HG03521 (cell line): ENCODE measurements around the gene TRABD2B.

ENCODE experiments used
- ATAC-seq: cut with Tn5 transposase; IDR thresholded peaks from one replicate; pipeline ENCODE4 v1.9.1; 2021; ENCODE audit warnings: mild to moderate bottlenecking, moderate library complexity; ENCODE audit not compliant: unreplicated experiment

Gene TRABD2B

GRCh38 chr1:47914218-47914938, 82.8 kb downstream of the TRABD2B start:
- no peak for ATAC-seq

DNA sequence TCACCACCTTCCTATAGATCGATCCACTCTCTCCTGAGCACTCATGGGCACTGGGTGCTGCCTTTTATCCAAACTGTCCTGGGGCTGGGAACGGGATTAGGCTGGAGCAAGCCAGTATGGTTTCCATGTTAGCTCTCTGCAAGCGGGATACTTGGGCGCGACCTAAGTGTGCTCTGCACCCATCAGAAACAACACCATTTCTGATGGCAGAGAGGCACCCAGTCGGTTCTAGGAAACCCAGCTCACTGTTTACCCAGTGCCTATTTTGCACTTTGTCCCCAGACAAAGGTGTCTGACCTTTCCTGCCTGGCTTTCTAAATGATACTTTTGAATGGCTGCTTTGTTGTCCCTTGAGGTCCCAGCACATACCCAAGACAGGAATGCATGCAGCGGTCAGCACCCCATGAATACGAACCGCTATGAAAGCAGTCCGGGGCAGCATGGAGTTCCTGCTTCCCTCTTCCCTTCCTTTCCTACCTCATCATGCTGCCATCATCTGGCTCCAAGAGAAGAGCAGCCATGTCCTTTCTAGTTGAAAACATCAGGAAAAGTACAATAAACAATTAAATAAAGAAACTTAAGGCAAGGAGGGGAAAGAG, 83.9 kb downstream of the TRABD2B start:
- no peak for ATAC-seq

GRCh38 chr1:47912756-47913155, 84.4 kb downstream of the TRABD2B start:
- no peak for ATAC-seq

GRCh38 chr1:47911892-47912291, 85.3 kb downstream of the TRABD2B start:
- no peak for ATAC-seq

DNA sequence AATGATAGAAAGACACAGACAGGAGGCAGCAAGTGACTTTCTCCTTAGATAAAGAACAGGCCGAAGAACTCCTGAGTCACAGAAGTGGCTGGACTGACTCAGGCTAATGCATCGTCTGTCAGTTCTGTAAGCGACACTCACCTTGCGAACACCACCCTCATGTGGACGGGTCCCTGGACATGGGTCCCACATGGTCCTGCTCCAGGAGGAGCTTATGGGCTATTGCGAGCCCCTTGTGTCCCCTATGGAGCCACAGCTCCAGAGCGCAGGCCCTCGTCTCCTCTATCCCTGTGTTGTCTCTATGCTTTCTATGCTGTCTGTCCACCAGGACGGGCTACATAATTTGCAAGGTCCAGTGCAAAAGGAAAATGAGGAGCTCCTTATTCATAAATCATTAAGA, 85.8 kb downstream of the TRABD2B start:
- ATAC-seq: no peak

GRCh38 chr1:47908258-47908657, 88.9 kb downstream of the TRABD2B start:
- no peak for ATAC-seq

DNA sequence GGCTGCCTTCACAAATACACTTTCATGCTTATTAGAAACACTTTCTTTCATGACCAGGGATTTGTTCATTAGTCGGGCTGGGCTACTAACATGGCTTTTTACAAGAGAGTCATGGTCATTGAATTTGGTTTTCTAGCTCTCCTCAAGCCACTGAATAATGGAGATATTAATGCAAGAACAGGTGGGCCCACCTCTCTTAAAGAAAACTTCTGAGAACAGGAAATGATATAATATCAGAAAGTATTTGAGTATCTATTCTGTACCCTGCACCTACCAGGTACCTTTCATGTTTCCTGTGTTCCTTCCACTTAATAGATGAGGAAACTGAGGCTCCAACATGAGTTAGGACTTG, 90.0 kb downstream of the TRABD2B start:
- ATAC-seq: no peak

DNA sequence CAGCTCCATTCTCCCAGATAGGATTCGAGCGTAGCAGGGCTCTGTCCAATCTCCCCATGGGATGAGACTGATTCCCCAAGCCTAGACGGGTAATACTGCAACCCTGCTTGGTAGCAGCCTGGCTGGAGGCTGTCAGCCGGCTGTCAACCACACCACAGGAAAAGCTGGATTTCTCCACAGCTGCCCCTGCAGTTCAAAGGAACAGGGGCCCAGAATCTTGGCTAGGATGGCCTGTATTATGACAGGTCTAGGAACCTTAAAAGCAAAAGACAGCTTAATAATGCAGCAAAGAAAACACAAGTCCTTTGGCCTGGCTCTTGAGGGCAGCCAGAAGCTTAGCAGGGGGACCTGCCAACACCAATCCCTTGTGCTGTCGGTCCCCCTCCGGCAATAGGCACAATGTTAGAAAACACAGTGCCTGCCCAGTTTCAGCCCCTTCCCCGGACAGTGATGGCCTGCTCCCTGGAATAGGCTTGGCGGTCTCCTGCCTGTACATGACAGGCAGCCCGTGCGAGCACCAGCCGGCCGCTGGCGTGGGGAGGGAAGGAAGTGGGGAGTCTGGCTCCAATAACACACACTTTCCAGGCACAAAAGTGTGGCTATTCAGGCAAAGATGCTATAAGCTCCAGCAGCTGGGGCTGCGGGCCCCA, 90.5 kb downstream of the TRABD2B start:
- ATAC-seq: no peak

DNA sequence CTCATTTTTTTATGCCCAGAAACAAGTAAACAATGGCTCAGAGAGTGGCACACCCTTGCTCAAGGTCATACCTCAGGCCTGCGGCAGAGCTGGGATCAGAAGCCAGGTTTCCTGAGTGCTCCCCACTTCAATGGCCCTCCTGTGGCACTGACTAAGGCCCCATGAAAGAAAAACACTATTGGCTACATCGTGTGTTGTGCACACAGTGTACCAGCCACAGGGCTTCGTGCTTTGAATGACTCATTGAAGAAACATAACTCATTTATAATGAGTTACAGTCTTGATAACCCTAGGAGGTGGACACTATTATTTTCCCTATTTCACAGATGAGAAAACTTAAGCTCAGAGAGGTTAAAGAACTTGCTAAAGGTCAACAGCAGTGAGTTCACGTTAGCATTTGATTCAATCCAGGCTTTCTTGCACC, 91.2 kb downstream of the TRABD2B start:
- no peak for ATAC-seq

DNA sequence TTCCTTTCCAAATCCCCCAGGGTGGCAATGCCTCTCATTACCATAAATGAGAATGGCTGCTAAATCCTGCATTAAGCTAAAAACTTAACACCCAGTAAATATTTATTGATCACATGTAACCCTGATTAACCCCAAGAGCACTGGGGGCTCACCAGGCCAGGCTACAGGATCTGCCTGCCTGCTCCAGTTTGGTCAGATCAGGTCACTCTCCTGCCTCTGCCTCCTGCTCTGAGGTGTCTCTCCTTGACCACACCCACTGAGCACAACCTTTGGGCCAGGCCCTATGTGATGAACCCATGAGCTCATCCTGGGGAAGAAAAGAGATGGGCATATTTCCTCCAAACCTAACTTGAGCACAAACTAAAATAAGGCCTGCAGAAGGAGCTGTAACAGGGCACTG, 93.5 kb downstream of the TRABD2B start:
- no peak for ATAC-seq

DNA sequence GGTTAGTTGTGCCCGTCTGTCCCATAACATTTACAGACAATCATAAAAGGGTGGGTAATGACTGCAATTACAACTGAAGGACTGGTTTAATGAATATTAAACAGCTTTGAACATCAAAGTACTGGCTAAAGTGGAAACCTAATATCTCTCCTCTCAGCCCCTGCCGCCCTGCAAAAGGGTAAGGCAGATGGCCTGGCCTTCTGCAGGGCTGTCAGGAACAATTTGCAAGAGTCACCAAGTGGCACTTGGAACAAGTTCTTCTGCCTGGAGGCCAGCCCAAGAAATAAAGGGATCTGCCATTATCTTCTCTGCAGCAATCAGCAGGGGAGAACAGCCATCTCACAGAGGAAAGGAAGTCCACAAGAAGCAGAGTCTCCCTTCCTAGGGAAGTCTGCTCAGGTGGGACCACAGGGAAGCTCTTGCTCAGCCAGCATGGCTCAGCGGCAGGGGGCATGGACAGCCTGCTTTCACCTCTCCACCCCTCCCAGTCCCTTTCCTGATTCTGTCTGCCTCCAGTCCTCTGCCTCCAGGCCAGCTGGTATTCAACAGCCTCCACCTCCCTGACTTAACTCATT, 96.1 kb downstream of the TRABD2B start:
- no peak for ATAC-seq

GRCh38 chr1:47898133-47898845, 98.9 kb downstream of the TRABD2B start:
- ATAC-seq: no peak

DNA sequence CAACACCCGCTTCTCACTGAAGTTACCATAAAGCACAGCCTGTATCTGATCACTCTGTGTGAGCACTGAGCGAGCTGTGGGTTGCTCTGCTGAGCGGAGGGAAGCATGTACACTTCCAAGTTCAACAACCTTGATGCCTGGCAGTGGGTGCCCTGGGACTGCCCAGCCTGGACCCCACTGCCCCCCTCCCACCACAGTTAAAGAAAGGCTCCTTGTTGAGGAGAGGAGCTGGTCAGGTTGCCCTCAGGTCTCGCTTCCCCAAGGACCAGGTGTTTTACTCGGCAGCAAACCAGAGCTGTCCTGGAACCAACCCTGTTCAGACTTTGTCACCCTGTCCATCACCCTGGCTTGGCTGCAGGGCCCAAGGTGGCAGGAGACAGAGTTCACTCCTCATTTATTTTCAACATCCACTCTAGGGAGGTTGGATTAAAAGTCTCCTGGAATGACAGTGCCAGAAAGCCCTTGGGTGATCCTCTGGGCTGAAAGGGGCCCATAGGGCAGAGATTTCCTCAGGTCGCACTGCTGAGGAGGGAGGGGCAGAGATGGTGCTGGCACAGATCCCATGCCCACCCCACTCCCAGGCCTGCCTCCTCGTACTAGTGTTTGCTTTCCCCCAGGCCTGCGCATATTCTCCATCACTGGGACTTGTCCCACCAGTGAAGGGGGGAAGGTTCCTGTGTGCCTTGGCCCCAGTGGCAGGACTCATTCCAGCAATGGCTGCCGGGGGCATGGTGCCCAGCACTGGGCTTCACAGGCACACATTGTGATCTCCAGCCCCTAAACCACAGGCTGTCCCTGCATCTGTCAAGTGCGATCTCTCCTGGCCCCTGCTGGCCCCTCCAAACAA, 101.7 kb downstream of the TRABD2B start:
- no peak for ATAC-seq

- no peak for ATAC-seq
These were observed 102.5 kb downstream of the TRABD2B start for GRCh38 chr1:47894410-47895278.

DNA sequence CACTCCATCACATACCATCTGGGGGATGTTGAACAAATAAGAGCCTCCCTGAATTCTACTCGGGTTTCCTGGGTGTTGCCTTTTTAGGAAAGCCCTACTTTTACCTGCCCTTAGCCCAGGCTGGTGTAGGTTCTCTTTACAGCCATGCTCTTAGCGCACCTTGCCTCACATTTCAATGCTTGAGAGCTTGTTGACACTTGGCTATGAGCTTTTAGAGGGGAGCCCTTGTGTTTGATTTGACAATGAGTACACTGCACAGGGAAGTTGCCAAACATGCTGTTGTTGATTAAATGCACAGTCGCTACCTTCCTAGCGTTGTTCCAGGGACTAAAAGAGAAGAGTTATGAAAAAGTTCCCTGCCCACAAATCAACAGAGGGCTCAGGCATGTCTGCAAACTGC, 103.8 kb downstream of the TRABD2B start:
- ATAC-seq: no peak

DNA sequence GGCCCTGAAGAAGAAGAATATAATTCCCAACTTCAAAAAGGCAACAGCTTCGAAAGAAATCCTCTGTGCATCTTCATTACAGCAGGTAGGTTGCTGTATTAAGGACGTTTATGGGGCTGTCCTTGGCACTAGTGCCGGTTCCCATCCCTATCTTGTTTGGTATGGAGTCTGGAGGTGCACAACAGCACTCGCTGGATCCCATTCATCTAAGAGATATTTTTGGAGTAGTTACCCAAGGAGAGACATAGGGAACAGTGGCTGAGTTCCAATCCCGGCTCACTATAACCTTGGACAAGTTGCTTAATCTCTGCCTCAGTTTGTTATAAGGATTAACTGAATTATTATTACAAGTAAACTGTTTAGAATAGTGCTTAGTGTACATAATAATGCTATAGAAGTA, 106.4 kb downstream of the TRABD2B start:
- no peak for ATAC-seq

GRCh38 chr1:47888294-47888629, 108.9 kb downstream of the TRABD2B start:
- no peak for ATAC-seq

GRCh38 chr1:47887475-47888293, 109.5 kb downstream of the TRABD2B start:
- ATAC-seq: no peak

DNA sequence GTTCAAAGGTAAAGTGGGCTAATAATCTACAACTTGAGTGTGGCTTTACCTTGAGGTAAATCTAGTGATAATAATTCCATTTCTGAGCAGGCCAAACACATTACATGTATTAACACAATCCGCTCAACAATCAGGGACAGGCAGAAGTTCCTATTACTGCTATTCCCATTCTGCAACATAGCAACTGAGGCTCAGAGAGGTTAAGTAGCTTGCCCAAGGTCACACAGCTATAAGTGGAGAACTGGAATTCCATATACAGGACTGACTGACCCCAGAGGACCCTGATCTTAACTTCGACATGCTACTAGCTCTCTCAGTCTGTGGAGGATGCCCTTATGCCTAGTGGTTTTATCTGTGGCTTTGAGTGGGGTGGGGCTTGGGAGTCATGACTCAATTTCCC, 110.1 kb downstream of the TRABD2B start:
- no peak for ATAC-seq
